IPS-18c (cell line): Measurements from ENCODE around the gene WNT8A.
"Not testable (repeated sequence)": the region's sequence is repeated elsewhere in the genome, so short reads cannot be mapped to it uniquely, and the experiment has no call there.

Experiments used
- H3K4me3 ChIP-seq: 2 replicates; pipeline ENCODE4 v1.7.0; 2013; ENCODE audit warnings: low read depth, mild to moderate bottlenecking, low read length, moderate library complexity; ENCODE audit not compliant: insufficient read depth
- H3K9me3 ChIP-seq: one replicate; pipeline ENCODE4 v1.6.1; 2013; ENCODE audit warnings: mild to moderate bottlenecking, low read length, moderate library complexity; ENCODE audit not compliant: control insufficient read depth, insufficient read depth

The WNT8A gene

DNA sequence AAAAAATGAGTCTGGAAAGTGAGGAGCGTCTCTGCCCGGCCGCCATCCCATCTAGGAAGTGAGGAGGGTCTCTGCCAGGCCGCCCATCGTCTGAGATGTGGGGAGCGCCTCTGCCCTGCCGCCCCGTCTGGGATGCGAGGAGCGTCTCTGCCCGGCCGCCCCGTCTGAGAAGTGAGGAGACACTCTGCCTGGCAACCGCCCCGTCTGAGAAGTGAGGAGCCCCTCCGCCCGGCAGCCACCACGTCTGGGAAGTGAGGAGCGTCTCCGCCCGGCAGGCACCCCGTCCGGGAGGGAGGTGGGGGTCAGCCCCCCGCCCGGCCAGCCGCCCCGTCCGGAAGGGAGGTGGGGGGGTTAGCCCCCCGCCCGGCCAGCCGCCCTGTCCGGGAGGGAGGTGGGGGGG, 13.8 kb upstream of the WNT8A start:
- not testable (repeated sequence) for H3K4me3 ChIP-seq, H3K9me3 ChIP-seq

DNA sequence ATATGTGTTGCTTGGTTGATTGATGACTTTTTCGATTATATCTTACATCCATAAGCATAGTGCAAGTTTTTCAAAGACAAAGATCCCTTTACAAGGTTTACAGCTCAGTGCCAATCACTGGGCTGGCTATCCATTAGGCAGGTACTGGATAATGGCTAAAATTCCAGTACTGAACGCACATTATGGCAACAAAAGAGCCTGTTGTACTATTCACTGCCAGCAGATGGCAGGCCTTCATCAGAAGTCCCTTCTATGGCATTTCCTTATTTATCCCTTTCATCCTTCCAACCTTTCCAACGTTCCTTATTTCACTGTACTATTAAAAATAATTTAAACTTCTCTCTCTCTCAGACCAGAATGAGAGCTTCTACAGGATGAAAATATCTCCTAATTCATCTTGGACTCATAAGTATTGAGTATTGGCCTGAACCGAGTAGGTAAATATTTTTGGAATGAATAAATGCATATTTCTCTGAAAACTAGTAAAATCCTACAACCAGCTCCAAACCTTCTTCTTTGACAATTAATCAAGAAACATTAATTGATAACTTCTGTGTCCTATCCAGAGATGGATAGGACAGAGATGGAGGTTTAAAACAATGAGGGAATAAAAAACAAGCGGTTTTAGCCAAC, 6.7 kb upstream of the WNT8A start:
- no peaks in the 10 kb centered on the region for H3K9me3 ChIP-seq
- no peak overlapping the region for H3K4me3 ChIP-seq

DNA sequence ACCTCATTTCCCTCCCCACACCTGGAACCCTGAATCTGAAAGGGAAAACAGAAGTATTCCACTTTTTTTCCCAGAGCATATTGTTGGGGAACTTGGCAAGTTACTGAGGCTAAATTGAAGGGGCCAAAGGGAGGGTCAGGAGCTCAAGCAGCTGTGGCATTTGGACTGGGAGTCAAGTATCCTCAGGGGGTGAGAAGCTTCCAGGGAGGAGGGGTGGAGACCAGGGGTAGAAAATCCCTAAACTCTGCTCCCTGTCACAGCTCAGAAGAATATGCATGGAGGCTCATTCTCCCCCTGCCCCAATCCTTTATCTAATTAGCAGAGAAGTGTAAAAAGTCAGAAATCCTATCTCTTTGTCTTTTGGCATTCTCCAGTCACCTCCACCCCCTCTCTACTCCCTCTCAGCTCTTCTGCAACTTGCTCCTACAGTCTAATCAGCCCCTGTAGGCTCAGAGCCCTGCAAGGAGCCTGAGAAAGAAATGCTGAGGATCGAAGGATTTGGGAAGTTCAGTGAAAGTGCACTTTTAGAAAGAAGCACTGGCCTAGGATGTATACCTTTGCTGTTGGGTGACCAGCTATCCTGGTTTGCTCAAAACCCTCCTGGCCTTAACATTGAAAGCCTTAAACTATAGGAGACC, 5.7 kb upstream of the WNT8A start:
- Histone ChIP-seq H3K9me3 (no peaks in the 10 kb centered on the region), H3K4me3 (no peak overlapping the region)

DNA sequence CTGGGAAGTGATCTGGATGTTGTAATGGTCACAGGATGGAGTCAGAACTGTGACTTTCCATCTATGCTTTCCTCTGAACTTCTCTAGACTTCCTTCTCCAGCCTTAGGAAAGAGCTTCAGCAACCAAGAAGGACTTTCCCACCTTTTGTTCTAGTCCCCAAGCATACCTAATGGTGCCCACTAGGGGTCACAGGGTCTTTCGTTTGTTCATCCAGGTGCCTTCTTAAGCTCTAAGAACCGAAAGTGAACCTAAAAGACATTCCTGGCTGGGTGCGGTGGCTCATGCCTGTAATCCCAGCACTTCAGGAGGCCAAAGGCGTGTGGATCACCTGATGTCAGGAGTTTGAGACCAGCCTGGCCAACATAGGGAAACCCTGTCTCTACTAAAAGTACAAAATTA, 1.8 kb upstream of the WNT8A start:
- Histone ChIP-seq H3K4me3 (no peak overlapping the region), H3K9me3 (no peaks in the 10 kb centered on the region)

GRCh38 chr5:138091685-138092084, 7.9 kb downstream of the WNT8A start:
- Histone ChIP-seq H3K9me3 (no peaks in the 10 kb centered on the region), H3K4me3 (no peak overlapping the region)

DNA sequence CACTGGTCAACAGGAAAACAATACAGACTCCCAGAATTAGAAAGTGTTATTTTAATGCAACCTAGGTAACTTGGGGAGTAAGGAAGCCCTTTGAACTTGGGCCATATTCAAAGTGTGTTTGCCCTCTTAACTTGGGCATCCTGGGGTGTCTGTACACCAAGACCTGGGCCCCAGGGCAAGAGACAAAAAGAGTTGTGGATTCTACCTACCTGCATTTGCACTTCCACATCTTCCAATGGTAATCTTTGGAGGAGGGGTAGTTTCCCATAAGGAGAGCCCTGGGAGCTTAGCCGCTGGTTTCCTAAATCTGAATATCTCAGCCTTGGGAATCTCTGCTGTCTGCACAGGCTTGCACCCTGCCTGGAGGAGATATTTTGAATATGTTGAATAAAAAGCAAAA, 8.5 kb downstream of the WNT8A start:
- H3K9me3 ChIP-seq, result no peaks in the 10 kb centered on the region
- H3K4me3 ChIP-seq, result no peak overlapping the region

- H3K9me3 ChIP-seq, result no peaks in the 10 kb centered on the region
- no peak overlapping the region for H3K4me3 ChIP-seq
Measured at GRCh38 chr5:138093036-138093435, 9.2 kb downstream of the WNT8A start.

DNA sequence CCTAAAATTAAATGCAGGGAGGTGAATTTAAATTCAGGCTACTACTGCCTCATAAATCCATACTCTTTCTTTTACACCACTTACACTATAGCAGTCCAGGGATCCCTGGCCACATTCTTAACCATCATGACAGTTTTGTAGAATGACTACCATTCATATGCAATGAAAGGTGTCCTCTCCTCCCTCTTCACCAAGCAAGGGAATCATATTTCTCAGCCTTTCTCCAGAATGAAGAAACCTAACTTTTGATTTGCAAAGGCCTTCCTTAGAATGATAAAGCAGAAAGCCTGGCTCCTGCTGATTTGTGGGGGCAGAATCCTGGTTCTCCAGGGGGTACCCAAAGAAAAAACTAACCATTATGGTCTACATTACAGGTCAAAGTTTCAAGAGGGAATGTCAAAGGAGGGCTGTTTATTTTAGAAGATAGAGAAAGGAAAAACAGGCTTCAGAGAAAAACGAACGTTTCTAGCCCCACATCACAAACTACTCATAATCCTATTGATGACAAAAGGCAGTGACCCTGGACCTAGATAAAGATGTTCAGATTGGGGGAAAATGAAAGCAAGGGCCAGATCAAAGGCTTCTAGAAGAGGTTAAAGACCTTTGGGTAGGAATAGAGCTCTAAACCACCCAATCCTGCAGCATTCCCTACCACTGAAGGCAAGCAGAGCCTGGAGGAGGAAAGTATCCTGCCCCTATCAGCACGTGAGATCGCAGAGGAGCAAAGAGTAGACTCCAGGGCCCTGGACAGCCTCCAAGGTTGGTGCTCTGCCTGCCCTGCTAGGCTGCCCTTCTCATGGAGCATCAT, 11.5 kb downstream of the WNT8A start:
- H3K4me3 ChIP-seq, result peak overlapping the region; percentile 29; the same call in 1 of the 2 replicates
- no peaks in the 10 kb centered on the region for H3K9me3 ChIP-seq

DNA sequence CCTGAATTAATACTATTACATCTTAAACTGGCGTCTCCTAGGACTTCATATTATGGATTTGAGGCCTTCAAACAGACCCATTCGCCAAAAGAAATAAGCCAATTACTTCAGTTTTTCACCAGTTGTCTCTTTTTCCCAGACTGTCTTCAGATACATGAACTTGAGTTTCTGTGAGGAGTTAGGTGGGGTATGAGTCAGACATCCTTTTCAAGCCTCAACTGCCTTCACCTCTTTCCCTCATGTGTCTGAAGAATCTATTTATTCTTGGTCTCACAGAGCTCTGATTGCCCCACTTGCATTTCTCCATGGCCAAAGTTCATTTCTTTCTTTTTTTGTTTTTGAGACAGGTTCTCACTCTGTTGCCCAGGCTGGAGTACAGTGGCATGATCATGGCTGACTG, 12.5 kb downstream of the WNT8A start:
- no peak overlapping the region for H3K4me3 ChIP-seq
- no peaks in the 10 kb centered on the region for H3K9me3 ChIP-seq

GRCh38 chr5:138096997-138097828, 13.4 kb downstream of the WNT8A start:
- H3K9me3 ChIP-seq, result no peaks in the 10 kb centered on the region
- H3K4me3 ChIP-seq, result no peak overlapping the region

- H3K9me3 ChIP-seq, result no peaks in the 10 kb centered on the region
- no peak overlapping the region for H3K4me3 ChIP-seq
Measured at GRCh38 chr5:138102454-138103318, 18.9 kb downstream of the WNT8A start.

- Histone ChIP-seq H3K9me3 (no peaks in the 10 kb centered on the region), H3K4me3 (no peak overlapping the region)
Measured at GRCh38 chr5:138103319-138103637, 19.4 kb downstream of the WNT8A start.

GRCh38 chr5:138105709-138106108, 21.9 kb downstream of the WNT8A start:
- no peak overlapping the region for H3K4me3 ChIP-seq

GRCh38 chr5:138107213-138107612, 23.4 kb downstream of the WNT8A start:
- no peak overlapping the region for H3K4me3 ChIP-seq
- no peaks in the 10 kb centered on the region for H3K9me3 ChIP-seq

More at GRCh38 chr5:138105709-138106108, 21.9 kb downstream of the WNT8A start:
- no peaks in the 10 kb centered on the region for H3K9me3 ChIP-seq

DNA sequence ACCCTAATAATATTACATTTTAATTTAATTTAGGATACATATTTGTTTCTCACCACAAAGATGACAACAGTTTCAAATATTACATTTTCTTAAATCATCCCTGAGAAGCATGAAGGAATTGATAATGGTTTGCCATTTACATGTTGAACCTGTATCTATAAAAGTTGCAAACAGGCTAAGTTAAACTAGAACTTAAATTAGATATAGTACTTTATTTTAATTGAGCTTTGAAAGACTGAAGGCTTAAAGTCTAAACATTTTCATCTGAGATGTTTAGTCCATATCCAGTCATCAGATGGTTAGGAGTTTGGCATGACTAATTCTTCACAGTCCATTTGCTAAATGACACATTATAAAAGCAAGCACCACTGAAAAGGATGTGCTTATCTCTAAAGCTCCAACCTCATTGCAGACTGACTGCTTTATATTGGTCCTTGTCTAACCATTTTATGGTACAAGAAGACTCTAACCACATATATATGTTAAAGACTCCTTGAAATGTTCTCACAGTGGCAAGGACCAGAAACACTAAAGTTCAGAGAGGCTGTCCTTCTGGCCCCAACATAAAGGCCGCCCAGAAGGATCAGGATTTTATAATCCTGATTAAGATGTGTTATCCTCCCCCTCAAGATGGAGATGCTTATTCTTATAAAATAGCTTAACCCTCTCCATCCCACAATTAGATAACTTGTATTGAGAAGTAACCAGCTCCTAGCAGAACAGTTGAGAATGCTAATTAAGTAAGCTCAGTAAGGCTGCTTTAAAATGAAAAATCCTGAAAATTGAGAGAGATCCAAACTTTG, 25.8 kb downstream of the WNT8A start:
- Histone ChIP-seq H3K9me3 (no peaks in the 10 kb centered on the region), H3K4me3 (no peak overlapping the region)
